Measurements from ENCODE around the gene DNAJC27. TPM values are rescaled to one million over a fixed set of nuclear protein-coding genes. Genes with fewer than 3 reads are reported as not detected.

Gene DNAJC27
- total RNA-seq, 1 experiment from 2014 or later: 5.4 TPM

DNA sequence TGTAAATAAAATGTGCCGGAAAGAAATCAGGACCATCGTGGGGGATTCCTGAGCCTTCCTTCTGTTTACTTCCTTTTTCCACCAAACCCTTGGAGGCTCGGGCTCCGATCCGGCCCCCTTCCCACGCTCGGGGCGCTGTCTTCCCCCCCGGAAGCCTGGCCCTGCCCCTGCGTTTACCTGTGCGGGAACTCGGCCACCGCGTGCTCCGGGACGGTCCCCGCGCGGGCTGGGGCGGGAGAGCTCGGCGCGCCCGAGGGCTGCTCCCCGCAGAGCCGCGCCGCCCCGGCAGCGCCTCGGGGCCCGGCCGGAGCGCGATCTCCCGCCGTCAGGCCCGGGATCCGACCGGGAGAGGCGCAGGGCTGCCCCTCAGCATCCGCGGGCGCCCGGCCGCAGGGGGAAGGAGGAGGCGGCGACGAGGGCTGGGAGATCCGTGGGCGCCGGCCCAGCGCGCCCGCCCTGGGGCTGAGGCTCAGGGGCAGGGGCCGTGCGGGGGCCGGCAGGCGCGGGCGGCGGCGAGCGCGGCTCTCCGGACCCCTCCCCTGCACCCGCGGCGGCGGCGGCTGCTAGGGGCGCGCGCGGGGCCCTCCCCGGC, 52.2 kb downstream of the DNAJC27 start:
- peak overlapping the region; percentile 31 for H3K27ac Mint-ChIP-seq
- POLR2A ChIA-PET: no interaction called here
- CTCF ChIA-PET: no interaction called here

GRCh38 chr2:24919037-24919505, 52.7 kb downstream of the DNAJC27 start:
- H3K4me1 Mint-ChIP-seq: peaks cover 21% of the 10 kb centered on the region
- peak overlapping the region; percentile 77 for H3K4me3 Mint-ChIP-seq
- ATAC-seq: peak; percentile 6
- ChIA-PET CTCF (no interaction called here), POLR2A (no interaction called here)
- H3K27me3 Mint-ChIP-seq (ENCODE audit: low read depth): peaks cover 3% of the 10 kb centered on the region; the same call in 1 of the 2 replicates
- no peaks in the 10 kb centered on the region for H3K9me3 Mint-ChIP-seq
- TF ChIP-seq E2F4 (CRISPR knock-in tag; IDR thresholded peaks at IDR 0.05; ENCODE audit: borderline replicate concordance, low read depth) (0 out of 2 replicates have a peak, but pooled peaks have one; percentile 5), FOXP1 (CRISPR knock-in tag; IDR thresholded peaks at IDR 0.05; ENCODE audit: borderline replicate concordance) (0 out of 2 replicates have a peak, but pooled peaks have one; percentile 1), NFE2L1 (CRISPR knock-in tag; IDR thresholded peaks at IDR 0.05) (0 out of 2 replicates have a peak, but pooled peaks have one; percentile 38)
- TF ChIP-seq, protein P1, sequence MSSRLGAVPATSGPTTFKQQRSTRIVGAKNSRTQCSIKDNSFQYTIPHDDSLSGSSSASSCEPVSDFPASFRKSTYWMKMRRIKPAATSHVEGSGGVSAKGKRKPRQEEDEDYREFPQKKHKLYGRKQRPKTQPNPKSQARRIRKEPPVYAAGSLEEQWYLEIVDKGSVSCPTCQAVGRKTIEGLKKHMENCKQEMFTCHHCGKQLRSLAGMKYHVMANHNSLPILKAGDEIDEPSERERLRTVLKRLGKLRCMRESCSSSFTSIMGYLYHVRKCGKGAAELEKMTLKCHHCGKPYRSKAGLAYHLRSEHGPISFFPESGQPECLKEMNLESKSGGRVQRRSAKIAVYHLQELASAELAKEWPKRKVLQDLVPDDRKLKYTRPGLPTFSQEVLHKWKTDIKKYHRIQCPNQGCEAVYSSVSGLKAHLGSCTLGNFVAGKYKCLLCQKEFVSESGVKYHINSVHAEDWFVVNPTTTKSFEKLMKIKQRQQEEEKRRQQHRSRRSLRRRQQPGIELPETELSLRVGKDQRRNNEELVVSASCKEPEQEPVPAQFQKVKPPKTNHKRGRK (CRISPR knock-in tag; IDR thresholded peaks at IDR 0.05; ENCODE audit: borderline replicate concordance): no peak
- DNase-seq (ENCODE audit: low spot score): no peak
- H3K36me3 Mint-ChIP-seq: no peaks in the 10 kb centered on the region
- peak overlapping the region; percentile 31 for H3K27ac Mint-ChIP-seq

More for the DNA sequence above, 52.2 kb downstream of the DNAJC27 start:
- Mint-ChIP-seq H3K36me3 (no peaks in the 10 kb centered on the region), H3K27me3 (ENCODE audit: low read depth) (peaks cover 3% of the 10 kb centered on the region; the same call in 1 of the 2 replicates), H3K4me1 (peaks cover 19% of the 10 kb centered on the region), H3K9me3 (no peaks in the 10 kb centered on the region), H3K4me3 (peak overlapping the region; percentile 77)
- peak; percentile 24 for ATAC-seq
- TF ChIP-seq E2F4 (CRISPR knock-in tag; IDR thresholded peaks at IDR 0.05; ENCODE audit: borderline replicate concordance, low read depth): 0 out of 2 replicates have a peak, but pooled peaks have one; percentile 3
- peak; percentile 50; the same call in 1 of the 2 replicates for TF ChIP-seq FOXP1 (CRISPR knock-in tag; IDR thresholded peaks at IDR 0.05; ENCODE audit: borderline replicate concordance)
- TF ChIP-seq ZNF425 (CRISPR knock-in tag; conservative IDR thresholded peaks at IDR 0.05): no peak
- TF ChIP-seq NR1H2 (CRISPR knock-in tag; IDR thresholded peaks at IDR 0.05): no peak
- 0 out of 2 replicates have a peak, but pooled peaks have one; percentile 34 for TF ChIP-seq SP1 (CRISPR knock-in tag; conservative IDR thresholded peaks at IDR 0.05)
- TF ChIP-seq ZNF423 (CRISPR knock-in tag; IDR thresholded peaks at IDR 0.05): peak; percentile 40; the same call in 1 of the 2 replicates
- DNase-seq (ENCODE audit: low spot score): no peak

DNA sequence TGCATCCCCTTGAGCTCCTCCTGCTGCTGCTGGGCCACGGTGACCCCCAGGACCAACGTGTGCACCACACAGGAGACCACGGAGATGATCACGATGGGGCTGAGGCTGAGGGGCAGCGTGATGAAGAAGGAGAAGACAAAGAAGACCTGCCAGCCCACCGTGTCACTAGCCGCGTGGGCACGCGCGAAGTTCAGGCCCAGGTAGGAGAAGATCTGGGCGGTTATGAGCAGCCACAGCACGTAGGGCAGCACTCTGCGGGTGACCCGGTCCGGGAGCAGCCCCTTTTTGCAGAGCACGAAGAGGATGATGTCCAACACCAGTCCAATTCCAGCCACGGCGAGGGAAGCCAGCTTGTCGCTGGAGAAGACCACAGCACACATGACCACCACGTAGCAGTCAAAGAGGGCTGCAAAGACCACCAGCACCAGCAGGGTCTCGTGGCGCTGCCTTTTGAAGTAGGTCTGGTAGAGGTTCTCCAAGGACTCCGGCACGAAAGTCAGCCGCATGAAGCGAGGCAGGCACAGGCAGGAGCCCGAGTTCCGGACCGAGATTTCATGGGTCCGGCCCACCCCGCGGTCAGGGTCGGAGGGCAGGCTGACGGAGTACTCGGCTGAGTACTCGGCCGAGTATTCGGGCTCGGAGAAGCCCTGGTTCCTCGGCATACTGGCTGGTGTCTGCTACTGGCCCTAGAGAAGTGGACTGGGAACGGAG, 53.3 kb downstream of the DNAJC27 start:
- POLR2A ChIA-PET: no interaction called here
- H3K9me3 Mint-ChIP-seq: no peaks in the 10 kb centered on the region
- no peaks in the 10 kb centered on the region for H3K36me3 Mint-ChIP-seq
- H3K27me3 Mint-ChIP-seq (ENCODE audit: low read depth): peaks cover 3% of the 10 kb centered on the region; the same call in 1 of the 2 replicates
- H3K27ac Mint-ChIP-seq: peak overlapping the region; percentile 78; the same call in 1 of the 2 replicates
- peak overlapping the region; percentile 77 for H3K4me3 Mint-ChIP-seq
- TF ChIP-seq, protein P2, sequence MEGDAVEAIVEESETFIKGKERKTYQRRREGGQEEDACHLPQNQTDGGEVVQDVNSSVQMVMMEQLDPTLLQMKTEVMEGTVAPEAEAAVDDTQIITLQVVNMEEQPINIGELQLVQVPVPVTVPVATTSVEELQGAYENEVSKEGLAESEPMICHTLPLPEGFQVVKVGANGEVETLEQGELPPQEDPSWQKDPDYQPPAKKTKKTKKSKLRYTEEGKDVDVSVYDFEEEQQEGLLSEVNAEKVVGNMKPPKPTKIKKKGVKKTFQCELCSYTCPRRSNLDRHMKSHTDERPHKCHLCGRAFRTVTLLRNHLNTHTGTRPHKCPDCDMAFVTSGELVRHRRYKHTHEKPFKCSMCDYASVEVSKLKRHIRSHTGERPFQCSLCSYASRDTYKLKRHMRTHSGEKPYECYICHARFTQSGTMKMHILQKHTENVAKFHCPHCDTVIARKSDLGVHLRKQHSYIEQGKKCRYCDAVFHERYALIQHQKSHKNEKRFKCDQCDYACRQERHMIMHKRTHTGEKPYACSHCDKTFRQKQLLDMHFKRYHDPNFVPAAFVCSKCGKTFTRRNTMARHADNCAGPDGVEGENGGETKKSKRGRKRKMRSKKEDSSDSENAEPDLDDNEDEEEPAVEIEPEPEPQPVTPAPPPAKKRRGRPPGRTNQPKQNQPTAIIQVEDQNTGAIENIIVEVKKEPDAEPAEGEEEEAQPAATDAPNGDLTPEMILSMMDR (IDR thresholded peaks at IDR 0.05): no peak
- no peak for TF ChIP-seq MYBL2 (CRISPR knock-in tag; IDR thresholded peaks at IDR 0.05)
- no peak for TF ChIP-seq ATF1 (CRISPR knock-in tag; IDR thresholded peaks at IDR 0.05)
- TF ChIP-seq SOX15 (CRISPR knock-in tag; IDR thresholded peaks at IDR 0.05): no peak
- TF ChIP-seq SMAD4 (CRISPR knock-in tag; IDR thresholded peaks at IDR 0.05): no peak
- TF ChIP-seq ZNF138 (CRISPR knock-in tag; conservative IDR thresholded peaks at IDR 0.05): no peak
- TF ChIP-seq FOXP1 (CRISPR knock-in tag; IDR thresholded peaks at IDR 0.05; ENCODE audit: borderline replicate concordance): 0 out of 2 replicates have a peak, but pooled peaks have one; percentile 4
- CTCF ChIA-PET: no interaction called here
- DNase-seq (ENCODE audit: low spot score) (no peak), ATAC-seq (no peak)
- H3K4me1 Mint-ChIP-seq: peaks cover 24% of the 10 kb centered on the region

Data from WTC11 (cell line).